Activated effector memory CD4-positive, alpha-beta T cell treated with anti-CD3 and anti-CD28 coated beads, Interleukin-2, amount 50 U/mL, for 16 hours (primary cell): ENCODE data around the gene CHST4.
"Not testable (repeated sequence)": the region's sequence is repeated elsewhere in the genome, so short reads cannot be mapped to it uniquely, and the experiment has no call there.

Experiments
- DNase-seq: peaks from one replicate; pipeline ENCODE4 v3.0.0-alpha.2; 2020

CHST4 gene

GRCh38 chr16:71524566-71525553, 1.4 kb upstream of the CHST4 start:
- no peak for DNase-seq

GRCh38 chr16:71528257-71528656, 2.0 kb downstream of the CHST4 start:
- DNase-seq: no peak

GRCh38 chr16:71528863-71529262, 2.6 kb downstream of the CHST4 start:
- DNase-seq: no peak

- DNase-seq: no peak
Observed at GRCh38 chr16:71532366-71532765, 6.1 kb downstream of the CHST4 start.

GRCh38 chr16:71536752-71537499, 10.7 kb downstream of the CHST4 start:
- no peak for DNase-seq

GRCh38 chr16:71537643-71538042, 11.4 kb downstream of the CHST4 start:
- DNase-seq: peak; percentile 64

GRCh38 chr16:71542377-71542776, 16.2 kb downstream of the CHST4 start:
- peak; percentile 82 for DNase-seq

GRCh38 chr16:71547168-71547567, 20.9 kb downstream of the CHST4 start:
- no peak for DNase-seq

- no peak for DNase-seq
Observed at GRCh38 chr16:71552698-71553503, 26.7 kb downstream of the CHST4 start.

GRCh38 chr16:71555230-71555891, 29.1 kb downstream of the CHST4 start:
- no peak for DNase-seq

GRCh38 chr16:71557299-71557698, 31.1 kb downstream of the CHST4 start:
- DNase-seq: no peak

GRCh38 chr16:71557954-71558582, 31.8 kb downstream of the CHST4 start:
- DNase-seq: no peak

GRCh38 chr16:71559855-71560254, 33.6 kb downstream of the CHST4 start:
- no peak for DNase-seq

GRCh38 chr16:71561886-71562285, 35.7 kb downstream of the CHST4 start:
- DNase-seq: not testable (repeated sequence)

- DNase-seq: no peak
Observed at GRCh38 chr16:71562552-71562951, 36.3 kb downstream of the CHST4 start.

- DNase-seq: no peak
Observed at GRCh38 chr16:71564335-71564967, 38.2 kb downstream of the CHST4 start.

- no peak for DNase-seq
Observed at GRCh38 chr16:71565812-71566700, 39.8 kb downstream of the CHST4 start.

- no peak for DNase-seq
Observed at GRCh38 chr16:71567931-71568330, 41.7 kb downstream of the CHST4 start.

- no peak for DNase-seq
Observed at GRCh38 chr16:71568551-71568950, 42.3 kb downstream of the CHST4 start.

GRCh38 chr16:71569621-71570020, 43.4 kb downstream of the CHST4 start:
- no peak for DNase-seq
